Vagina (tissue), 2 donors: ENCODE measurements around the gene SIVA1. TPM values are rescaled to one million over a fixed set of nuclear protein-coding genes. Genes with fewer than 3 reads are reported as not detected.

ENCODE experiments used
- DNase-seq, 2 donors: peaks; one replicate each; pipeline ENCODE4 v3.0.0-alpha.2; 2017; ENCODE audit errors: extremely low spot score in 2 of 2
- H3K27ac ChIP-seq: fragments of 200-600 bp; sonication (generic); one replicate; pipeline ENCODE4 v1.5.1; 2019
- H3K27me3 ChIP-seq: fragments of 200-600 bp; sonication (generic); one replicate; pipeline ENCODE4 v1.5.1; 2019
- H3K36me3 ChIP-seq, 2 donors: fragments of 200-600 bp; sonication (generic); one replicate each; pipeline ENCODE4 v1.5.1; 2017 to 2019
- H3K4me1 ChIP-seq: fragments of 200-600 bp; sonication (generic); one replicate; pipeline ENCODE4 v1.5.1; 2019
- H3K4me3 ChIP-seq, 2 donors: fragments of 200-600 bp; sonication (generic); 1 replicate in 1 of 2; 2 replicates in 1 of 2; pipeline ENCODE4 v1.5.1; 2016 to 2019
- H3K9me3 ChIP-seq: fragments of 200-600 bp; sonication (generic); one replicate; pipeline ENCODE4 v1.5.1; 2019
- CTCF ChIP-seq, 3 experiments: fragments of 450-650 bp in 2 of 3; fragments of 200-600 bp in 1 of 3; sonication (generic) in 1 of 3; IDR thresholded peaks; one replicate each; pipeline ENCODE4 v1.5.1; 2017 to 2019; ENCODE audit warnings: antibody characterized with exemption in 3 of 3, mild to moderate bottlenecking in 2 of 3, moderate library complexity in 2 of 3
- POLR2A ChIP-seq, 2 donors: fragments of 450-650 bp; IDR thresholded peaks; one replicate each; pipeline ENCODE4 v1.6.1; 2017; ENCODE audit warnings: antibody characterized with exemption in 2 of 2, mild to moderate bottlenecking in 2 of 2, moderate library complexity in 2 of 2
- POLR2AphosphoS5 ChIP-seq, 2 donors: sonication (generic); formaldehyde crosslinking; IDR thresholded peaks; one replicate each; pipeline ENCODE4 v1.9.0; 2017; ENCODE audit warnings: antibody characterized with exemption in 2 of 2, mild to moderate bottlenecking in 2 of 2, low read depth in 1 of 2; ENCODE audit not compliant: insufficient read depth in 1 of 2
- intact Hi-C: fragments of 100-400 bp; cut with DNase I; formaldehyde crosslinking; loops from one replicate; pipeline ENCODE4 v1.15.1; 2023
- total RNA-seq: library from RNA; depleted of rRNA; stranded (reverse); fragments of >200 nt; gene quantifications from one replicate; pipeline ENCODE4 v1.2.3, GENCODE V29; 2016

SIVA1 gene
- total RNA-seq, 1 donor from 2014 or later = 284 TPM

DNA sequence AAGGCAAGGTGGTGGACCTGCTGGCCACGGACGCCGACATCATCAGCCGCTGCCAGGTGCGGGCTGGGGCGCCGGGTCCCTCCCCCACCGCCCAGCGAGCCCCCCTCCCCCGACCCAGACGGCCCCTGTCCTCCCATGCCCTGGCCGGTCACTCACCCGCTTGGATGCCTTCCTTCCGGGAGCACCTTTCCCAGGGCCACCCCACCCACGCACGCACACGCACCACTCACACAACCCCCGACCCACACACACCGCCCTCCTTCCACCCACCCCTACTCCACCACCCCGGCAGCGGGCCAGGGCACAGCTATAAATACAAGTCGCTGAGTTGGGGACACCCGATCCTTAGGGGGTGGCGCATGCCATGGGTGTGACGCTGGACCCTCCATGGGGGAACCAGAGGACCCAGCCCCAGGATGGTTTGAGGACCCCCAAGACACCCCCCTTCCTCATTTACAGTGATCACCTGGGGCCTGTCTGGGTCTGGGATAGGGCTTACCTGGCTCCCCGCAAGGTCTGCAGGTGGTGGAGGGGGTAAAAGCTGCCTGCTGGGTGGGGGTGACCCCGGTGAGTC is 28.5 kb upstream of the SIVA1 start:
- DNase-seq = no peak
- Histone ChIP-seq H3K36me3 (peaks cover 0 to under 1% of the 10 kb centered on the region in 2 donors), H3K27me3 (no peaks in the 10 kb centered on the region), H3K27ac (peak overlapping the region; percentile 37), H3K9me3 (no peaks in the 10 kb centered on the region), H3K4me1 (peaks cover 40% of the 10 kb centered on the region), H3K4me3 (peak overlapping the region; percentile 57 to 61)
- intact Hi-C loops = no loop called here
- no peak for TF ChIP-seq CTCF (IDR thresholded peaks at IDR 0.05)
- TF ChIP-seq POLR2AphosphoS5 (IDR thresholded peaks at IDR 0.05; ENCODE audit: insufficient read depth in 1 of 2, low read depth in 1 of 2) = no peak
- TF ChIP-seq POLR2A (IDR thresholded peaks at IDR 0.05) = no peak

DNA sequence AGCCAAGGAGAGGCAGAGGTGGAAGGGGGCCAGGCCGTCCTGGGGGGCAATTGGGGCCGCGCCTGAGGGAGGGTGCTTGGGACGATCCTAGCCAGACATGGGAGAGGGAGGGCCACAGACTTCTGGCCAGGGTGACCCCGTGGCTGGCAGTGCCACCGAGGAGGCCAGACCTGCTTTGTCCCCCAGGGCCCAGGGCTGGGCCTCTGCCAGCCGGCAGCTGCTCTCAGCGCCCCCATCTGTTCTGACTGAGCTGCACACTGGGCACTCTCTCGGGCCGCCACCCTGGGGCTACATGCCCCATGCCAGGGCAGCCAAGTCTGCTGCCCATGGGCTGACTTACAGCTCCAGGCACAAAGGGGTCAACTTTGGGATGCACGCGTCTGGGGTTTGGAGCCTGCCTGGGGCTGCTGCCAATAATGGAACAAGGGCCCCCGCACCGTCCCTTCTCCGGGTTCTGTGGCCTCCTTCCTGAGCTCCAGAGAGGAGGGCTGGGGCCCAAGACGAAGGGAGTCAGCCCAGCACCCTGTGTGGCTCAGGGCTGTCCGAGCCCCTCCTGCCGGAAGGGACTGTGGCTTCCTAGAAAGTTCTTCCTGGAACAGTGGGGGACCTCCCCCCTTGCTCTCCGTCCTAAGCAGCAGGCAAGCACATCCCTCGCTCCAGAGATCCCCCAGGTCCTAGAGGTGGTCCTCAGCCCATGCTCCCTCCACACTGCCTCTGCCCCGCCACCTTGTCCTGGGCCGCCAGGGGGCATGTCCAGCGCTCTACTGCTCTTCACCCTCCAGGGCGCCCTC is 27.8 kb upstream of the SIVA1 start:
- Histone ChIP-seq H3K27me3 (no peaks in the 10 kb centered on the region), H3K4me1 (peaks cover 40% of the 10 kb centered on the region), H3K9me3 (no peaks in the 10 kb centered on the region), H3K36me3 (no peaks in the 10 kb centered on the region), H3K4me3 (peak overlapping the region; percentile 57 to 61), H3K27ac (no peak overlapping the region)
- no peak for DNase-seq
- intact Hi-C loops = no loop called here
- TF ChIP-seq POLR2AphosphoS5 (IDR thresholded peaks at IDR 0.05; ENCODE audit: insufficient read depth in 1 of 2, low read depth in 1 of 2) (peak in 1 of 2 donors; percentile 30), POLR2A (IDR thresholded peaks at IDR 0.05) (no peak), CTCF (IDR thresholded peaks at IDR 0.05) (peak in 1 of 3 experiments; percentile 19)

- no peak for DNase-seq
- H3K4me3 ChIP-seq = no peak overlapping the region
- no peaks in the 10 kb centered on the region for H3K27me3 ChIP-seq
- H3K27ac ChIP-seq = no peak overlapping the region
- intact Hi-C loops = no loop called here
- H3K9me3 ChIP-seq = no peaks in the 10 kb centered on the region
- no peaks in the 10 kb centered on the region for H3K36me3 ChIP-seq
- peaks cover 40% of the 10 kb centered on the region for H3K4me1 ChIP-seq
- TF ChIP-seq CTCF (IDR thresholded peaks at IDR 0.05) = no peak
- no peak for TF ChIP-seq POLR2AphosphoS5 (IDR thresholded peaks at IDR 0.05; ENCODE audit: insufficient read depth in 1 of 2, low read depth in 1 of 2)
- no peak for TF ChIP-seq POLR2A (IDR thresholded peaks at IDR 0.05)
These were observed 27.0 kb upstream of the SIVA1 start for GRCh38 chr14:104725772-104726548.

GRCh38 chr14:104726600-104727451 is 26.1 kb upstream of the SIVA1 start:
- no peak overlapping the region for H3K4me3 ChIP-seq
- no peak overlapping the region for H3K27ac ChIP-seq
- intact Hi-C loops = no loop called here
- peaks cover 40% of the 10 kb centered on the region for H3K4me1 ChIP-seq
- H3K36me3 ChIP-seq = no peaks in the 10 kb centered on the region
- H3K27me3 ChIP-seq = no peaks in the 10 kb centered on the region
- no peak for DNase-seq
- TF ChIP-seq POLR2A (IDR thresholded peaks at IDR 0.05) (no peak), POLR2AphosphoS5 (IDR thresholded peaks at IDR 0.05; ENCODE audit: insufficient read depth in 1 of 2, low read depth in 1 of 2) (no peak), CTCF (IDR thresholded peaks at IDR 0.05) (no peak)
- no peaks in the 10 kb centered on the region for H3K9me3 ChIP-seq
